Kidney (tissue), 14 donors: ENCODE results near the gene RADX. TPM values are rescaled to one million over a fixed set of nuclear protein-coding genes. Genes with fewer than 3 reads are reported as not detected.

Experiments
- DNase-seq, 5 donors: peaks; one replicate each; pipeline ENCODE4 v3.0.0-alpha.2; 2013 to 2020
- FAIRE-seq: peaks from 2 replicates; lab custom pipeline; 2012; peaks lifted over from hg19 to GRCh38; lab: Jason Lieb, UNC
- H3K27ac ChIP-seq, 2 donors: one replicate each; pipeline ENCODE4 v1.7.0; 2013; ENCODE audit warnings: low read depth in 2 of 2, low read length in 2 of 2, inconsistent platforms in 1 of 2
- H3K27me3 ChIP-seq: one replicate; pipeline ENCODE4 v1.7.1; 2013; ENCODE audit warnings: low read length, inconsistent platforms; ENCODE audit not compliant: control insufficient read depth, insufficient read depth
- H3K36me3 ChIP-seq, 3 donors: one replicate each; pipeline versions ENCODE4 v1.7.0 to v1.7.1; 2013; ENCODE audit warnings: low read length in 3 of 3, control low read depth in 1 of 3, inconsistent platforms in 1 of 3; ENCODE audit not compliant: insufficient read depth in 3 of 3, control insufficient read depth in 2 of 3
- H3K4me1 ChIP-seq, 3 donors: one replicate each; pipeline versions ENCODE4 v1.7.0 to v1.7.1; 2013; ENCODE audit warnings: low read length in 3 of 3, inconsistent platforms in 1 of 3, low read depth in 1 of 3; ENCODE audit not compliant: control insufficient read depth in 2 of 3, insufficient read depth in 2 of 3
- H3K4me3 ChIP-seq, 3 donors: one replicate each; pipeline versions ENCODE4 v1.7.0 to v1.8.1; 2013; ENCODE audit warnings: low read length in 3 of 3, control low read depth in 1 of 3, inconsistent platforms in 1 of 3
- H3K9ac ChIP-seq, 3 donors: one replicate each; pipeline versions ENCODE4 v1.7.0 to v1.7.1; 2013; ENCODE audit warnings: low read length in 3 of 3, control low read depth in 1 of 3, inconsistent platforms in 1 of 3
- H3K9me3 ChIP-seq, 3 donors: one replicate each; pipeline versions ENCODE4 v1.7.0 to v1.7.1; 2013; ENCODE audit warnings: low read length in 3 of 3, control low read depth in 1 of 3, inconsistent platforms in 1 of 3; ENCODE audit not compliant: control insufficient read depth in 2 of 3, insufficient read depth in 1 of 3
- intact Hi-C: fragments of 100-400 bp; cut with DNase I; formaldehyde crosslinking; loops from one replicate; pipeline ENCODE4 v1.11.1; 2022
- polyA plus RNA-seq: library from polyadenylated mRNA; stranded (reverse); fragments of 350-450 nt; fragmentation: Illumina TruSeq; extraction: RNeasy Lipid Tissue Mini Kit (QIAGEN cat#74804); gene quantifications from one replicate; pipeline ENCODE4 v1.2.3, GENCODE V29; 2014; ENCODE audit warnings: low read depth, low replicate concordance; ENCODE audit not compliant: insufficient read depth
- total RNA-seq: library from RNA; stranded (reverse); fragmentation: NEBNext Ultra II Directional; extraction: Animal tissue kit (Norgen Biotek cat#: 25700); gene quantifications from one replicate; pipeline ENCODE4 v1.2.1, GENCODE V29; 2021
- TF ChIP-seq, protein P1 (sequence below): IDR thresholded peaks from 3 replicates; pipeline ENCODE4 v1.5.1; 2012; ENCODE audit warnings: mild to moderate bottlenecking, moderate library complexity, borderline replicate concordance; ENCODE audit not compliant: insufficient read depth; ENCODE audit errors: extremely low read depth
- donor health status: control.
- donor health status: control.
- donor health status: control.
- donor health status: control.
- donor health status: control.
- donor health status: DM: yes; HTN: yes; CAD: no.
- donor health status: Normal renal cell carcinoma (clear cell type).

The RADX gene
- total and polyA plus RNA-seq, 2 donors from 2014 or later, result 3.2 to 4.7 TPM

DNA sequence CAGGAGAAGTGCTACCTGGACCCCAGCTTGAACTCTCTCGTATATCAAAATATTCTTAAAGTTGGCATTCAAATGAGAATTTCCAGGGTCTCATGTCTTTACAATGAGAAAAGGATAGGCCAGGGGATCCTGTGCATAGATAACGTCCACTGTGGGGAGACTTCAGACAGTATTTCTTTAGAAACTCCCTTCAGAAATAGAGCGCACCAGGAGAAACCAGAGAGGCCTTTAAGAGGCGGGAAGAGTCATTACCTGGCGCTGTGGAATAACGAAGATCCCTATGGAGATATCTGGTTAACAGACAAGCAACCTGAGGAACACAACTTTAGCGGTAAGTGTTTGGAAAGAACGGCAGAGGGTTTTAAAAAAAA is 600 bp downstream of the RADX start:
- no peaks in the 10 kb centered on the region for H3K36me3 ChIP-seq
- H3K9ac ChIP-seq, result peak overlapping the region in 1 of 3 donors; percentile 61
- H3K4me3 ChIP-seq, result peak overlapping the region; percentile 65 to 82 (median 79)
- H3K4me1 ChIP-seq, result no peaks in the 10 kb centered on the region
- FAIRE-seq (no peak), DNase-seq (peak in 1 of 5 donors; percentile 11)
- no peaks in the 10 kb centered on the region for H3K9me3 ChIP-seq
- TF ChIP-seq, protein P1, sequence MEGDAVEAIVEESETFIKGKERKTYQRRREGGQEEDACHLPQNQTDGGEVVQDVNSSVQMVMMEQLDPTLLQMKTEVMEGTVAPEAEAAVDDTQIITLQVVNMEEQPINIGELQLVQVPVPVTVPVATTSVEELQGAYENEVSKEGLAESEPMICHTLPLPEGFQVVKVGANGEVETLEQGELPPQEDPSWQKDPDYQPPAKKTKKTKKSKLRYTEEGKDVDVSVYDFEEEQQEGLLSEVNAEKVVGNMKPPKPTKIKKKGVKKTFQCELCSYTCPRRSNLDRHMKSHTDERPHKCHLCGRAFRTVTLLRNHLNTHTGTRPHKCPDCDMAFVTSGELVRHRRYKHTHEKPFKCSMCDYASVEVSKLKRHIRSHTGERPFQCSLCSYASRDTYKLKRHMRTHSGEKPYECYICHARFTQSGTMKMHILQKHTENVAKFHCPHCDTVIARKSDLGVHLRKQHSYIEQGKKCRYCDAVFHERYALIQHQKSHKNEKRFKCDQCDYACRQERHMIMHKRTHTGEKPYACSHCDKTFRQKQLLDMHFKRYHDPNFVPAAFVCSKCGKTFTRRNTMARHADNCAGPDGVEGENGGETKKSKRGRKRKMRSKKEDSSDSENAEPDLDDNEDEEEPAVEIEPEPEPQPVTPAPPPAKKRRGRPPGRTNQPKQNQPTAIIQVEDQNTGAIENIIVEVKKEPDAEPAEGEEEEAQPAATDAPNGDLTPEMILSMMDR, result no peak
- intact Hi-C loops, result no loop called here
- peaks cover 9% of the 10 kb centered on the region for H3K27me3 ChIP-seq
- no peak overlapping the region for H3K27ac ChIP-seq

DNA sequence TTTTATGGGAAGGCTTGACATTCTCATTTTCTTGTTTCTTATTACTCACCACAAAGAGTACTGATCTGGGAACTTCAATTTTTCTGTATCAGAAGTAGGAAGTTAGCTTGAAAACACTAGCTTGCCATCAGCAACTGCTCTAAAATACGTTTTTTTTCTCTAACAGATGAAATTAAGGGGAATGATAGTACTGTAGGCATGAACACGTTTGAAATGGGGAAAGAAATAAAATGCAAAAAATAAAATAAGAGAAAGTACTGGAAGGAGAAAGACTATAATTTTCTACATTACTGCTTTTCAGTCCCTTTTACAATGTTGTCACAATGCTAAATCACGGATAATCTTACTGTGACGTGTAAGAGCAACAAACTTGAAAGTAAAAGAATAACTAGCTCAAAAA is 1.5 kb downstream of the RADX start:
- DNase-seq (no peak), FAIRE-seq (no peak)
- no peaks in the 10 kb centered on the region for H3K36me3 ChIP-seq
- no peaks in the 10 kb centered on the region for H3K9me3 ChIP-seq
- intact Hi-C loops, result no loop called here
- peaks cover 9% of the 10 kb centered on the region for H3K27me3 ChIP-seq
- no peak overlapping the region for H3K9ac ChIP-seq
- peak overlapping the region in 2 of 3 donors; percentile 79 to 82 for H3K4me3 ChIP-seq
- H3K27ac ChIP-seq, result no peak overlapping the region
- no peaks in the 10 kb centered on the region for H3K4me1 ChIP-seq
- TF ChIP-seq, protein P1, result no peak

DNA sequence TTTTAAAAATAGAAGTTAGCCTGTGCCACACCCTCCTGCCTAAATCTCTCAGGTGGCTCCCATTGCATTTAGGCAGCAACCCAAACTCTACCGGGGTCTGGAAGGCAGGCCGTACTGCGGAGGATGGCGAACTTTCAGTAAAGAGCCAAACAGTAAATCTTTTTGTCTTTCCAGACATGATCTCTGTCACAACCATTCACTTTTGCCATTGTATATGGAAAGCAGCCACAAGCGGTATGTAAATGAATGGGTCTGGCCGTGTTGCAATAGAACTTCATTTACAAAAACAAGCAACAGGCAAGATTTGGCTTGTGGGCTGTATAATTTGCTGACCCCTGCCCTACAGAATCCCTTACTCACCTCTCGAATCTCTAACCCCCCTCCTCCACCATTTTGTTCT is 3.3 kb downstream of the RADX start:
- TF ChIP-seq, protein P1, result no peak
- Histone ChIP-seq H3K36me3 (no peaks in the 10 kb centered on the region), H3K27ac (no peak overlapping the region), H3K27me3 (peaks cover 9% of the 10 kb centered on the region), H3K4me3 (no peak overlapping the region), H3K4me1 (no peaks in the 10 kb centered on the region), H3K9ac (no peak overlapping the region), H3K9me3 (no peaks in the 10 kb centered on the region)
- no peak for DNase-seq
- FAIRE-seq, result no peak
- intact Hi-C loops, result no loop called here

DNA sequence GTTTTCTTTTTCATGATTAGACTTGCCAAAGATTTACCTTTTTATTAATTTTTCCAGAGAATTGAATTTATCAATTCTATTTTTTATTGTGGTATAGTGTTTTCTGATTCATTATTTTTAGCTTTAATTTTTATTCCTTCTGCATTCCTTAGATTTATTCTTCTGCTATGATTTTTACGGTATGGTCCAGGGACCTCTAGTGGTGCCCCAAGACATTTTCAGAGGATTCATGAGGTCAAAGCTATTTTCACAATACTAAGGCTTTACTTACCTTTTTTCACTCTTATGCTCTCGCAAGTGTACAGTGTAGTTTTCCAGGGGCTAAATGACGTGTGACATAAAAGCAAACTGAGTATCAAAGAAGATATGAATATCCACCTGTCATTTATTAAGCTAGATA is 8.0 kb downstream of the RADX start:
- Histone ChIP-seq H3K27ac (no peak overlapping the region), H3K9me3 (no peaks in the 10 kb centered on the region), H3K4me3 (no peak overlapping the region), H3K4me1 (no peaks in the 10 kb centered on the region), H3K27me3 (no peaks in the 10 kb centered on the region), H3K9ac (no peak overlapping the region), H3K36me3 (no peaks in the 10 kb centered on the region)
- TF ChIP-seq, protein P1, result no peak
- FAIRE-seq, result no peak
- intact Hi-C loops, result no loop called here
- DNase-seq, result no peak
